Liver (tissue), 3 donors: ENCODE measurements around the gene TMEM97.

ENCODE experiments used
- EGR1 ChIP-seq, 2 donors: IDR thresholded peaks; 2 replicates each; pipeline ENCODE4 v1.6.1; 2016 to 2018; ENCODE audit warnings: antibody characterized with exemption in 2 of 2, low read depth in 2 of 2
- SP1 ChIP-seq: IDR thresholded peaks from 2 replicates; pipeline ENCODE4 v1.6.1; 2018; ENCODE audit warnings: antibody characterized with exemption, mild to moderate bottlenecking
- YY1 ChIP-seq: IDR thresholded peaks from 2 replicates; pipeline ENCODE4 v1.6.1; 2016; ENCODE audit warnings: antibody characterized with exemption, mild to moderate bottlenecking
- TF ChIP-seq, protein P1 (sequence below): fragments of 150-350 bp; IDR thresholded peaks from 2 replicates; pipeline ENCODE4 v1.5.1; 2017; ENCODE audit warnings: improper control_type of control experiment, low read depth, low read length; ENCODE audit not compliant: missing input control
- TF ChIP-seq, protein P2 (sequence below): IDR thresholded peaks from 2 replicates; pipeline ENCODE4 v1.6.1; 2016; ENCODE audit warnings: antibody characterized with exemption, mild to moderate bottlenecking
- TF ChIP-seq, protein P3 (sequence below): IDR thresholded peaks from 2 replicates; pipeline ENCODE4 v1.6.1; 2016; ENCODE audit warnings: antibody characterized with exemption
- TF ChIP-seq, protein P4 (sequence below): IDR thresholded peaks from 2 replicates; pipeline ENCODE4 v1.6.1; 2016; ENCODE audit warnings: antibody characterized with exemption
- donor health status: healthy.
- donor health status: healthy.

DNA sequence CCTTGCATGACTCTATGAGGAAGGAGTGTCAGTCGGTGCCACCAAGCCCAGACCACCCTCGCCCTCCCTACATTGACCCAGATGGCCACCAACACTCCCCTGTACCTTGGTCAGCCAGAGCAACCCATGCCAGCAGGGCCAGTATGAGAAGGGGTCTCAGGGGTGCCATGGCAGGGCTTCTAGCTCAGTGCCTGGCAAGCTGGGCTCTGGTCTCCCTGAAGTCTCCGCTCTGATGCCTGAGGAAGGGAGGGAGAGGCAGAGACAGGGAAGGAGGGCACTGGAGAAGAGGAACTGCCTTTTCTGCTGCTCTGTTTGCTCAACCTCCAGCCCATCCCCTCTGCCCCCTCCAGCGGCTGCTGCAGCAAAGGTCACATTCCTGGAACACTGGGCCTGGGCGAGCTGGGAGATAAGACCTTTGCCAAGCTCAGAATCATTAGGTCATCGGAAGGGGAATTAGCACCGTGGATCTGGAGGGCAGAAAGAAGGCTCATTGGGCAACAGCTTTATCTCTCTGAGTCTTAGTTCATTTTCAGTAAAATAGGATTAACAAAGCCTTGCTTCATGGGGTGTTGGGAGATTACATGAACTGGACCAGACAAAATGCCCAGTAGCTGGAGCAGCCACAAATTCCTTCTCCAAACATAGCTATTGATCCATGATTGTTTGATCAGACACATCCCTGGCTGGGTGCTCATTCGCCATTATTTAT, 51.2 kb downstream of the TMEM97 start, which contains the start of gene VTN:
- TF ChIP-seq, protein P1, sequence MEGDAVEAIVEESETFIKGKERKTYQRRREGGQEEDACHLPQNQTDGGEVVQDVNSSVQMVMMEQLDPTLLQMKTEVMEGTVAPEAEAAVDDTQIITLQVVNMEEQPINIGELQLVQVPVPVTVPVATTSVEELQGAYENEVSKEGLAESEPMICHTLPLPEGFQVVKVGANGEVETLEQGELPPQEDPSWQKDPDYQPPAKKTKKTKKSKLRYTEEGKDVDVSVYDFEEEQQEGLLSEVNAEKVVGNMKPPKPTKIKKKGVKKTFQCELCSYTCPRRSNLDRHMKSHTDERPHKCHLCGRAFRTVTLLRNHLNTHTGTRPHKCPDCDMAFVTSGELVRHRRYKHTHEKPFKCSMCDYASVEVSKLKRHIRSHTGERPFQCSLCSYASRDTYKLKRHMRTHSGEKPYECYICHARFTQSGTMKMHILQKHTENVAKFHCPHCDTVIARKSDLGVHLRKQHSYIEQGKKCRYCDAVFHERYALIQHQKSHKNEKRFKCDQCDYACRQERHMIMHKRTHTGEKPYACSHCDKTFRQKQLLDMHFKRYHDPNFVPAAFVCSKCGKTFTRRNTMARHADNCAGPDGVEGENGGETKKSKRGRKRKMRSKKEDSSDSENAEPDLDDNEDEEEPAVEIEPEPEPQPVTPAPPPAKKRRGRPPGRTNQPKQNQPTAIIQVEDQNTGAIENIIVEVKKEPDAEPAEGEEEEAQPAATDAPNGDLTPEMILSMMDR, result no peak
- TF ChIP-seq EGR1 (IDR thresholded peaks at IDR 0.05; ENCODE audit: low read depth in 2 of 2) (peak; percentile 21 to 69), SP1 (peak; percentile 94), YY1 (peak; percentile 90)
- TF ChIP-seq, protein P2, sequence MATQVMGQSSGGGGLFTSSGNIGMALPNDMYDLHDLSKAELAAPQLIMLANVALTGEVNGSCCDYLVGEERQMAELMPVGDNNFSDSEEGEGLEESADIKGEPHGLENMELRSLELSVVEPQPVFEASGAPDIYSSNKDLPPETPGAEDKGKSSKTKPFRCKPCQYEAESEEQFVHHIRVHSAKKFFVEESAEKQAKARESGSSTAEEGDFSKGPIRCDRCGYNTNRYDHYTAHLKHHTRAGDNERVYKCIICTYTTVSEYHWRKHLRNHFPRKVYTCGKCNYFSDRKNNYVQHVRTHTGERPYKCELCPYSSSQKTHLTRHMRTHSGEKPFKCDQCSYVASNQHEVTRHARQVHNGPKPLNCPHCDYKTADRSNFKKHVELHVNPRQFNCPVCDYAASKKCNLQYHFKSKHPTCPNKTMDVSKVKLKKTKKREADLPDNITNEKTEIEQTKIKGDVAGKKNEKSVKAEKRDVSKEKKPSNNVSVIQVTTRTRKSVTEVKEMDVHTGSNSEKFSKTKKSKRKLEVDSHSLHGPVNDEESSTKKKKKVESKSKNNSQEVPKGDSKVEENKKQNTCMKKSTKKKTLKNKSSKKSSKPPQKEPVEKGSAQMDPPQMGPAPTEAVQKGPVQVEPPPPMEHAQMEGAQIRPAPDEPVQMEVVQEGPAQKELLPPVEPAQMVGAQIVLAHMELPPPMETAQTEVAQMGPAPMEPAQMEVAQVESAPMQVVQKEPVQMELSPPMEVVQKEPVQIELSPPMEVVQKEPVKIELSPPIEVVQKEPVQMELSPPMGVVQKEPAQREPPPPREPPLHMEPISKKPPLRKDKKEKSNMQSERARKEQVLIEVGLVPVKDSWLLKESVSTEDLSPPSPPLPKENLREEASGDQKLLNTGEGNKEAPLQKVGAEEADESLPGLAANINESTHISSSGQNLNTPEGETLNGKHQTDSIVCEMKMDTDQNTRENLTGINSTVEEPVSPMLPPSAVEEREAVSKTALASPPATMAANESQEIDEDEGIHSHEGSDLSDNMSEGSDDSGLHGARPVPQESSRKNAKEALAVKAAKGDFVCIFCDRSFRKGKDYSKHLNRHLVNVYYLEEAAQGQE, result peak; percentile 91
- TF ChIP-seq, protein P3, sequence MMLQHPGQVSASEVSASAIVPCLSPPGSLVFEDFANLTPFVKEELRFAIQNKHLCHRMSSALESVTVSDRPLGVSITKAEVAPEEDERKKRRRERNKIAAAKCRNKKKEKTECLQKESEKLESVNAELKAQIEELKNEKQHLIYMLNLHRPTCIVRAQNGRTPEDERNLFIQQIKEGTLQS, result peak; percentile 61
- TF ChIP-seq, protein P4, sequence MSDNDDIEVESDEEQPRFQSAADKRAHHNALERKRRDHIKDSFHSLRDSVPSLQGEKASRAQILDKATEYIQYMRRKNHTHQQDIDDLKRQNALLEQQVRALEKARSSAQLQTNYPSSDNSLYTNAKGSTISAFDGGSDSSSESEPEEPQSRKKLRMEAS, result peak; percentile 91
